NT2/D1 (cell line): Measurements from ENCODE around the gene CCDC116.

ENCODE experiments used
- SUZ12 ChIP-seq: IDR thresholded peaks from 2 replicates; pipeline ENCODE4 v1.6.1; 2011; ENCODE audit not compliant: insufficient read length, insufficient read depth; ENCODE audit errors: extremely low read depth
- ZNF274 ChIP-seq: IDR thresholded peaks from 2 replicates; pipeline ENCODE4 v1.6.1; 2011; ENCODE audit warnings: mild to moderate bottlenecking, low read depth, low read length

DNA sequence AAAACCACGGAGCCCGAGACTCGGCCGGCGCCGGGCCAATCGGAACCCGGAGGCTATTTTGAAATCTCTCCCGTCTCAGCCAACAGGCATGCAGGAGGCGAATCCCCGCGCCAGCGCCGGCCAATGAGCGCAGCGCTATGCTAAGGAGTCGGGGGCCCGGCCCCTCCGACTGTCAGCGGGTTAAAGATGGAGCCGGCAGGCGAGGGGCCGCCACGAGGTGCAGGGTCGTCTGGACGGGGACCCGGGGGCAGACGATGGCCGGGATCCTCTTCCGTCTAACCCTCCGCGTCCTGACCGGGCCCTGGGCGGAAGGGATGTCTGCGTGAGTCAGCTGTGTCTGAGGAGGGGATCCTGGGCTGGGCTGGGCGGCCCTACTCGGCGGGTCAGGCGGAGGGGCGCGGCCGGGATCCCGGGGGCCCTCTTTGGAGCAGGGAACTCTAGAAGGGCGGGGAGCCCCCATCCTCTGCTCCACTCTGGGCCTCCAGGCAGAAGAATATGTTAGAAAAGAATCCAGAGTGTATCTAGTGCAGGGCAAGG is 19.5 kb downstream of the CCDC116 start:
- TF ChIP-seq ZNF274 (no peak), SUZ12 (no peak)
